K562 (cell line): ENCODE results near the gene LRRC71. TPM values are rescaled to one million over a fixed set of nuclear protein-coding genes. Genes with fewer than 3 reads are reported as not detected.
A peak's percentile ranks its signal among the peaks of the same experiment; 100 is the strongest.

Source experiments
- CBX3 ChIP-seq, 2 experiments: IDR thresholded peaks; 1 replicate in 1 of 2; 2 replicates in 1 of 2; pipeline ENCODE4 v1.6.1; 2012; ENCODE audit warnings: inconsistent platforms in 2 of 2, low read length in 2 of 2, borderline replicate concordance in 1 of 2, control low read depth in 1 of 2
- CEBPB ChIP-seq: fragments of 450-650 bp; IDR thresholded peaks from 2 replicates; pipeline ENCODE4 v1.6.1; 2016; ENCODE audit warnings: missing genetic modification characterization, missing compliant biosample characterization
- CEBPG ChIP-seq, 3 experiments: fragments of 200-800 bp in 1 of 3; sonication (Bioruptor generic) in 1 of 3; sonication (generic) in 1 of 3; formaldehyde crosslinking in 1 of 3; IDR thresholded peaks in 2 of 3; conservative IDR thresholded peaks in 1 of 3; 2 replicates each; pipeline versions ENCODE4 v1.6.1 to v1.8.0; 2016 to 2022; ENCODE audit warnings: missing compliant biosample characterization in 2 of 3, missing genetic modification characterization in 2 of 3, mild to moderate bottlenecking in 1 of 3, missing genetic modification reagents in 1 of 3
- CHD2 ChIP-seq: IDR thresholded peaks from 2 replicates; pipeline ENCODE4 v1.6.1; 2011; ENCODE audit warnings: low read depth, low read length
- CREB1 ChIP-seq, 2 experiments: sonication (generic) in 1 of 2; formaldehyde crosslinking in 1 of 2; IDR thresholded peaks; 2 replicates each; pipeline versions ENCODE4 v1.6.1 to v1.8.0; 2012 to 2022; ENCODE audit warnings: inconsistent platforms in 1 of 2, mild to moderate bottlenecking in 1 of 2, missing genetic modification reagents in 1 of 2, moderate library complexity in 1 of 2
- MEF2A ChIP-seq: IDR thresholded peaks from 2 replicates; pipeline ENCODE4 v1.6.1; 2011; ENCODE audit warnings: low read depth, mild to moderate bottlenecking, low read length, moderate library complexity; ENCODE audit not compliant: control insufficient read depth
- POLR2H ChIP-seq: IDR thresholded peaks from 2 replicates; pipeline ENCODE4 v1.6.1; 2016; ENCODE audit warnings: missing genetic modification characterization, low read depth, mild to moderate bottlenecking, control low read depth, missing compliant biosample characterization, moderate library complexity
- TAF9B ChIP-seq: fragments of 450-650 bp; IDR thresholded peaks from 2 replicates; pipeline ENCODE4 v1.6.1; 2018; ENCODE audit warnings: mild to moderate bottlenecking; ENCODE audit not compliant: partially characterized antibody
- polyA plus RNA-seq, 8 experiments: library from polyadenylated mRNA; depleted of rRNA in 4 of 8; stranded (reverse) in 5 of 8; unstranded in 3 of 8; fragments of >200 nt; fragmentation: Nextera tagmentation in 2 of 8; fragmentation: Illumina TruSeq in 1 of 8; extraction: Ambion mirVana in 2 of 8; extraction: Trizol in 1 of 8; gene quantifications; 2 replicates each; pipeline versions ENCODE4 v1.2.1 to v1.2.3, GENCODE V29; 2011 to 2014; ENCODE audit warnings: inconsistent platforms in 1 of 8, missing spikeins in 1 of 8
- total RNA-seq, 7 experiments: library from RNA; depleted of rRNA in 6 of 7; stranded (reverse); fragments of >200 nt in 6 of 7; fragmentation: Illumina TruSeq in 2 of 7; extraction: Trizol in 2 of 7; gene quantifications; 2 replicates each; pipeline versions ENCODE4 v1.2.1 to v1.2.3, GENCODE V29; 2011 to 2021; ENCODE audit warnings: low replicate concordance in 1 of 7
- TF ChIP-seq, protein P1 (sequence below), 2 experiments: fragments of 450-650 bp; IDR thresholded peaks; 2 replicates each; pipeline ENCODE4 v1.6.1; 2016; ENCODE audit warnings: mild to moderate bottlenecking in 2 of 2, borderline replicate concordance in 1 of 2, low read depth in 1 of 2, moderate library complexity in 1 of 2

Gene LRRC71
- total and polyA plus RNA-seq, 9 of the 15 experiments (the other 6 are each of a cell fraction or from before 2014, with no cell fraction given): 0.06 to 1.2 (median 0.51) TPM; not detected in 1

DNA sequence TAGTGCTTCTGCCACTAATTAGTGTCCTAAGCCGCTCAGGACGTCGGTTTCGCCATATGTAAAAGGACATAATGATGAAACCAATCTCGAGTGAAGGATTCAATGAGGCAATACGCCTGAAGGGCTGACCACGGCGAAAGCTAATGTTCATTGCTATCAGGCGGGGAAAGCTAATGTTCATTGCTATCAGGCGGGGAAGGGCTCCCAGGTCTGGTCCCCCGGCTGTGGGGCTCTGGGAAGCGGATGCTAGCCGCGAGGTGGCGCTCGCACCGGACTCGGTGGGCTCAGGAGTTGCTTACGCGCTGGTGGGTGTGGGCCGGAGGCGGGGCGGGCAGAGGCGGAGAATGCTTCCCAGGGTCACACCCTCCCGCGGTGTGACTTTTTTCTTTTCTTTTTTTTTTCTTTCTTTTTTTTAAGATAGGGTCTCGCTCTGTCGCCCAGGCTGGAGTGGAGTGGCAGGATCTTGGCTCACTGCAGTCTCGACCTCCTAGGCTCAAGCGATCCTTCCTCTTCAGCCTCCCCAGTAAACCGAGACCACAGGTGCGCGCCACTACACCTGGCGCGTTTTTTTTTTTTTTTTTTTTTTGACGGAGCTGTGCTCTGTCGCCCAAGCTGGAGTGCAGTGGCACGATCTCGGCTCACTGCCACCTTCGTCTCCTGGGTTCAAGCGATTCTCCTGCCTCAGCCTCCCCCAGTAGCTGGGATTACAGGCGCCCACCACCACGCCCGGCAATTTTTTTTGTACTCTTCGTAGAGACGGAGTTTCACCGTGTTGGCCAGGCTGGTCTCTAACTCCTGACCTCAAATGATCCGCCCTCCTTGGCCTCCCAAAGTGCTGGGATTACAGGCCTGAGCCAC is 28.0 kb upstream of the LRRC71 start (continued):
- TF ChIP-seq, protein P1, sequence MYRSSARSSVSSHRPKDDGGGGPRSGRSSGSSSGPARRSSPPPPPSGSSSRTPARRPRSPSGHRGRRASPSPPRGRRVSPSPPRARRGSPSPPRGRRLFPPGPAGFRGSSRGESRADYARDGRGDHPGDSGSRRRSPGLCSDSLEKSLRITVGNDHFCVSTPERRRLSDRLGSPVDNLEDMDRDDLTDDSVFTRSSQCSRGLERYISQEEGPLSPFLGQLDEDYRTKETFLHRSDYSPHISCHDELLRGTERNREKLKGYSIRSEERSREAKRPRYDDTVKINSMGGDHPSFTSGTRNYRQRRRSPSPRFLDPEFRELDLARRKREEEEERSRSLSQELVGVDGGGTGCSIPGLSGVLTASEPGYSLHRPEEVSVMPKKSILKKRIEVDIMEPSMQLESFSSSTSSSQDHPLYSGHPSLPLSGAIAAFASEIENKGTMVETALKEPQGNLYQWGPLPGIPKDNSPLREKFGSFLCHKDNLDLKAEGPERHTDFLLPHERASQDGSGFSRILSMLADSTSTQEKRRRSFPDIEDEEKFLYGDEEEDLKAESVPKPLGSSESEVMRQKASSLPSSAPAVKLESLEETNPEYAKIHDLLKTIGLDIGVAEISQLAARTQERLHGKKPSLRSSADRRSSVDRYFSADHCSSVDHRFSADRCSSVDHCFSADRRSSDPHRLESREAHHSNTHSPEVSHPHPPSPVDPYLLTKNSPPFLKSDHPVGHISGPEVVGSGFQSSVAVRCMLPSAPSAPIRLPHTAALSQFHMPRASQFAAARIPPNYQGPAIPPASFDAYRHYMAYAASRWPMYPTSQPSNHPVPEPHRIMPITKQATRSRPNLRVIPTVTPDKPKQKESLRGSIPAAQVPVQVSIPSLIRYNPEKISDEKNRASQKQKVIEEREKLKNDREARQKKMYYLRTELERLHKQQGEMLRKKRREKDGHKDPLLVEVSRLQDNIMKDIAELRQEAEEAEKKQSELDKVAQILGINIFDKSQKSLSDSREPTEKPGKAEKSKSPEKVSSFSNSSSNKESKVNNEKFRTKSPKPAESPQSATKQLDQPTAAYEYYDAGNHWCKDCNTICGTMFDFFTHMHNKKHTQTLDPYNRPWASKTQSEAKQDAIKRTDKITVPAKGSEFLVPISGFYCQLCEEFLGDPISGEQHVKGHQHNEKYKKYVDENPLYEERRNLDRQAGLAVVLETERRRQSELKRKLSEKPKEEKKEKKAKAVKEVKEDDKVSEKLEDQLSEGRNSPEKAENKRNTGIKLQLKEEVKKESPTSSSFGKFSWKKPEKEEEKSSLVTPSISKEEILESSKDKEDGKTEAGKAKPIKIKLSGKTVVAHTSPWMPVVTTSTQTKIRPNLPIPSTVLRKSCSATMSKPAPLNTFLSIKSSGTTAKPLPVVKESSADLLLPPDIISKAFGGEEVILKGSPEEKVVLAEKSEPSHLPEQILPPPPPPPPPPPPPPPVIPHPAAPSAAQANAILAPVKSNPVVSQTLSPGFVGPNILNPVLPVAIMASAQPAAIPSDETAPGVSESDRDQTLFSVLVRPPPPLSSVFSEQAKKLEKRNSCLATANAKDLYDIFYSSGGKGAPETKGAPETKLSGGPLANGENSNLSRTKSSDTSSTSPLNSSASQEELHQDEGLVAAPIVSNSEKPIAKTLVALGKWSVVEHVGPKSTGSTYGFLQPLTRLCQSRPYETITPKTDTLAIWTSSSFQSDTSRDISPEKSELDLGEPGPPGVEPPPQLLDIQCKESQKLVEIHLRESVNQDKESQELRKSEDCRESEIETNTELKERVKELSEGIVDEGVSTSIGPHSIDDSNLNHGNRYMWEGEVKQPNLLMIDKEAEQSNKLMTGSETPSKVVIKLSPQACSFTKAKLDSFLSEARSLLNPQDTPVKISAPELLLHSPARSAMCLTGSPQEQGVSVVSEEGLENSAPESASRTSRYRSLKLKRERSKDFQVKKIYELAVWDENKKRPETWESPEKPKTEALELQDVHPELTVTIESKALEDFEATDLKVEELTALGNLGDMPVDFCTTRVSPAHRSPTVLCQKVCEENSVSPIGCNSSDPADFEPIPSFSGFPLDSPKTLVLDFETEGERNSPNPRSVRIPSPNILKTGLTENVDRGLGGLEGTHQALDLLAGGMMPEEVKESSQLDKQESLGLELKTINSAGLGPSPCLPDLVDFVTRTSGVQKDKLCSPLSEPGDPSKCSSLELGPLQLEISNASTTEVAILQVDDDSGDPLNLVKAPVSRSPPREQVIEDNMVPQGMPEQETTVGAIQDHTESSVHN (IDR thresholded peaks at IDR 0.05; ENCODE audit: borderline replicate concordance in 1 of 2, low read depth in 1 of 2): no peak
- no peak for TF ChIP-seq CHD2
- TF ChIP-seq CBX3 (IDR thresholded peaks at IDR 0.05; ENCODE audit: borderline replicate concordance in 1 of 2, low read length in 2 of 2): 0 out of 3 replicates have a peak, but pooled peaks of 1 of the 2 experiments have one; percentile 49
- peak; percentile 62 for TF ChIP-seq CEBPG (CRISPR knock-in tag; IDR thresholded peaks at IDR 0.05)
- TF ChIP-seq CEBPG (tag; conservative IDR thresholded peaks at IDR 0.05 in 1 of 2, IDR thresholded peaks at IDR 0.05 in 1 of 2): peak; percentile 68 to 70; a peak in 3 of 4 replicates
- TF ChIP-seq MEF2A: no peak
- 0 out of 2 replicates have a peak, but pooled peaks have one; percentile 34 for TF ChIP-seq CREB1 (IDR thresholded peaks at IDR 0.05)
- peak; percentile 60 for TF ChIP-seq CREB1 (CRISPR knock-in tag; IDR thresholded peaks at IDR 0.05)
- TF ChIP-seq TAF9B: no peak
- no peak for TF ChIP-seq POLR2H
- TF ChIP-seq CEBPB (tag): peak; percentile 82
- TF ChIP-seq, all 486 proteins: peak for 70
